SK-N-SH (cell line): Measurements from ENCODE around the gene ZG16.

Source experiments
- EP300 ChIP-seq, 2 experiments: IDR thresholded peaks; 2 replicates each; pipeline versions ENCODE4 v1.4.0 to v1.6.1; 2012; ENCODE audit warnings: borderline replicate concordance in 1 of 2, low read depth in 1 of 2, low read length in 1 of 2
- JUND ChIP-seq: IDR thresholded peaks from 2 replicates; pipeline ENCODE4 v1.4.0; 2012
- RAD21 ChIP-seq: IDR thresholded peaks from 2 replicates; pipeline ENCODE4 v1.6.1; 2012; ENCODE audit warnings: mild to moderate bottlenecking, low read length
- TAF1 ChIP-seq: IDR thresholded peaks from 2 replicates; pipeline ENCODE4 v1.6.1; 2012; ENCODE audit warnings: low read depth, mild to moderate bottlenecking, low read length, moderate library complexity, borderline replicate concordance
- TF ChIP-seq, protein P1 (sequence below): fragments of 200-600 bp; sonication (generic); IDR thresholded peaks from 2 replicates; pipeline ENCODE4 v1.6.1; 2017; ENCODE audit warnings: antibody characterized with exemption, mild to moderate bottlenecking, moderate library complexity
- TF ChIP-seq, protein P2 (sequence below): IDR thresholded peaks from 2 replicates; pipeline ENCODE4 v1.4.0; 2012; ENCODE audit warnings: low read depth
- TF ChIP-seq, protein P3 (sequence below): IDR thresholded peaks from 2 replicates; pipeline ENCODE4 v1.4.0; 2012; ENCODE audit warnings: low read depth, borderline replicate concordance

DNA sequence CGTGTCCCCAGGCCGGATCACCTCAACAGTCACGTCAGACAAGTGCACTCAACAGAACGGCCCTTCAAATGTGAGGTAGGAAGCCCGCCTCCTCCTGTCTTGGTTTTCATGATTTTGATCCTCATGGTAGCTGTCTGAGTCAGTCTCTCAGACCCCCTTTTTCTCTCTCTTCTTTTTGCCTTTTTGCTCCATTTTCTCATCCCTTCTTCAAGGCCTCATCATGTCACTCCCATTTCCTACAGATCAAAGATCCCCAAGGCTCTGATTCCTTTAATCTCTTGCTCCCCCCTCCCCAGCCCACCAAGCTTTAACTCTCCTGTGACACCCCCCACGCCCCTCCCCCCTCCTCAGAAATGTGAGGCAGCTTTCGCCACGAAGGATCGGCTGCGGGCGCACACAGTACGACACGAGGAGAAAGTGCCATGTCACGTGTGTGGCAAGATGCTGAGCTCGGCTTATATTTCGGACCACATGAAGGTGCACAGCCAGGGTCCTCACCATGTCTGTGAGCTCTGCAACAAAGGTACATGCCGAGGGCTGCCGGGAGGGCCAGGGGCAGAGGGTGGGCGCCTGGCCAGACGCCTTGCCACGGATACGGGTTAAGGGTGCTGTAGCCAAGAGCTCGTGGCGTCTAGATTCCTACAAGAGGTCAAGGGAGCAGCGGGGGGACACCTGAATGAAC, 30.3 kb downstream of the ZG16 start:
- TF ChIP-seq, protein P1, sequence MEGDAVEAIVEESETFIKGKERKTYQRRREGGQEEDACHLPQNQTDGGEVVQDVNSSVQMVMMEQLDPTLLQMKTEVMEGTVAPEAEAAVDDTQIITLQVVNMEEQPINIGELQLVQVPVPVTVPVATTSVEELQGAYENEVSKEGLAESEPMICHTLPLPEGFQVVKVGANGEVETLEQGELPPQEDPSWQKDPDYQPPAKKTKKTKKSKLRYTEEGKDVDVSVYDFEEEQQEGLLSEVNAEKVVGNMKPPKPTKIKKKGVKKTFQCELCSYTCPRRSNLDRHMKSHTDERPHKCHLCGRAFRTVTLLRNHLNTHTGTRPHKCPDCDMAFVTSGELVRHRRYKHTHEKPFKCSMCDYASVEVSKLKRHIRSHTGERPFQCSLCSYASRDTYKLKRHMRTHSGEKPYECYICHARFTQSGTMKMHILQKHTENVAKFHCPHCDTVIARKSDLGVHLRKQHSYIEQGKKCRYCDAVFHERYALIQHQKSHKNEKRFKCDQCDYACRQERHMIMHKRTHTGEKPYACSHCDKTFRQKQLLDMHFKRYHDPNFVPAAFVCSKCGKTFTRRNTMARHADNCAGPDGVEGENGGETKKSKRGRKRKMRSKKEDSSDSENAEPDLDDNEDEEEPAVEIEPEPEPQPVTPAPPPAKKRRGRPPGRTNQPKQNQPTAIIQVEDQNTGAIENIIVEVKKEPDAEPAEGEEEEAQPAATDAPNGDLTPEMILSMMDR = no peak
- TF ChIP-seq, protein P2, sequence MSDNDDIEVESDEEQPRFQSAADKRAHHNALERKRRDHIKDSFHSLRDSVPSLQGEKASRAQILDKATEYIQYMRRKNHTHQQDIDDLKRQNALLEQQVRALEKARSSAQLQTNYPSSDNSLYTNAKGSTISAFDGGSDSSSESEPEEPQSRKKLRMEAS = no peak
- TF ChIP-seq JUND (no peak), TAF1 (no peak), EP300 (IDR thresholded peaks at IDR 0.05; ENCODE audit: borderline replicate concordance in 1 of 2, low read depth in 1 of 2, low read length in 1 of 2) (no peak), RAD21 (no peak)
- TF ChIP-seq, protein P3, sequence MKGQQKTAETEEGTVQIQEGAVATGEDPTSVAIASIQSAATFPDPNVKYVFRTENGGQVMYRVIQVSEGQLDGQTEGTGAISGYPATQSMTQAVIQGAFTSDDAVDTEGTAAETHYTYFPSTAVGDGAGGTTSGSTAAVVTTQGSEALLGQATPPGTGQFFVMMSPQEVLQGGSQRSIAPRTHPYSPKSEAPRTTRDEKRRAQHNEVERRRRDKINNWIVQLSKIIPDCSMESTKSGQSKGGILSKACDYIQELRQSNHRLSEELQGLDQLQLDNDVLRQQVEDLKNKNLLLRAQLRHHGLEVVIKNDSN = no peak
